ENCODE measurements around the gene CLIC3.

DNA sequence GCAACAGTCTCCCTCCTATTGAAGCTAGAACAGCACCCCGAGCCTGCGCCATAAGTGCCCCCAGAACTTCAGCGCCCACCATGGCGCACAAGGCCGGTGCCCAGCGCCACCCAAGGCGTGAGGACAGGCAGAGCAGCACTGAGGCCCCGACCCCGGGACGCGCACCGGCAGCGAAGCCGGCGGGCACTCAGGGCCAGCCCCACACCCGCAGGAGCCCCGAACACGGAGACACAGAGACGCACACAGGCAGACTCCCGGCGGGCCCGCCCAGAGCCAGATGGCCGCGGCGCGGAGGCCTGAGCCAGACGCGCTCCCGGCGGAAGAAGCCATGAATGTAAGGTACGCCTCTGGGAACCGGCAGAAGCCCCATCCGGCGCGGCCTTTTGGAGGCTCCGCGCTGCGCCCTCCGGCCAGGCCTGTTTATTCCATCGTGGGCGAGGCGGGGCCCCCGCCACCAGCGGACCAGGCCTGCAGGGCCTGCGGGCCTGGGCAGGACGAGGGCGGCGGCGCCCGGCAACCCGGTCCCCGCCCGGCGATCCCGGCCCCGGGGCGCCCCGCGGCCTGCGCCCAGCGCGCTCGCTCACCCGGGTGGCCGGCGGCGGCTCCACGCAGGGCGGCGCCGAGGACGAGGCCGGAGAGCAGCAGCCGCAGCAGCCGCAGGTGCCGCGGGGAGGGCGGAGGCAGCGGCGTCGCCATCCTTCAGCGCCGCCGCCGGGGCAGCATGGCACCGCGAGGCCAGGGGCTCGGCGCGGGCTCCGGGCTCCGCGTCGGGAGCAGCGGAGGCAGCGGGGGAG lies 49.1 kb upstream of the CLIC3 start:
- TF ChIP-seq, protein P1, sequence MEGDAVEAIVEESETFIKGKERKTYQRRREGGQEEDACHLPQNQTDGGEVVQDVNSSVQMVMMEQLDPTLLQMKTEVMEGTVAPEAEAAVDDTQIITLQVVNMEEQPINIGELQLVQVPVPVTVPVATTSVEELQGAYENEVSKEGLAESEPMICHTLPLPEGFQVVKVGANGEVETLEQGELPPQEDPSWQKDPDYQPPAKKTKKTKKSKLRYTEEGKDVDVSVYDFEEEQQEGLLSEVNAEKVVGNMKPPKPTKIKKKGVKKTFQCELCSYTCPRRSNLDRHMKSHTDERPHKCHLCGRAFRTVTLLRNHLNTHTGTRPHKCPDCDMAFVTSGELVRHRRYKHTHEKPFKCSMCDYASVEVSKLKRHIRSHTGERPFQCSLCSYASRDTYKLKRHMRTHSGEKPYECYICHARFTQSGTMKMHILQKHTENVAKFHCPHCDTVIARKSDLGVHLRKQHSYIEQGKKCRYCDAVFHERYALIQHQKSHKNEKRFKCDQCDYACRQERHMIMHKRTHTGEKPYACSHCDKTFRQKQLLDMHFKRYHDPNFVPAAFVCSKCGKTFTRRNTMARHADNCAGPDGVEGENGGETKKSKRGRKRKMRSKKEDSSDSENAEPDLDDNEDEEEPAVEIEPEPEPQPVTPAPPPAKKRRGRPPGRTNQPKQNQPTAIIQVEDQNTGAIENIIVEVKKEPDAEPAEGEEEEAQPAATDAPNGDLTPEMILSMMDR (conservative IDR thresholded peaks at IDR 0.05; ENCODE audit: low read length) = no peak
- 0 out of 2 replicates have a peak, but pooled peaks have one; percentile 69 for TF ChIP-seq EZH2phosphoT487 (IDR thresholded peaks at IDR 0.05; ENCODE audit: borderline replicate concordance, low read depth, low read length)
